ENCODE data around the gene RTL9.

DNA sequence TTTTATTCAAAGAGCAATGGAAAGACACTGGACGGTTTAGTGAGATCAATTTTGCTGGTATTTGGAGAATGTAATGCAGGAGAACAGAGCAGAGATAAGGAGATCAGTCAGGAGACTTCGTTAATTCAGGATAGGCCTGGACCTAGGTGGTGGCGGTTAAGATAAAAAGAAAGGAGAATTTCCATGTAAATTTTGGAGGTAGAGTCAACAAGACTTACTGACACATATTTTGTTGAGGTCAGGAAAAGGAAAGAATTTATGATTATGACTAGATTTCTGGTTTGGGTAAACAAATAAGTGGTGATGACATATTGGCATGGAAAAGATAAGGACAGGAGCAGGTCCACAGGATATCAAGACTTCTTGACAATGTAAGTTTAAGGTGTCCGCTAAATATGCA, 31.9 kb upstream of the RTL9 start:
- TF ChIP-seq POLR2A (IDR thresholded peaks at IDR 0.05) (no peak), CTCF (IDR thresholded peaks at IDR 0.05) (no peak)
